Measurements from ENCODE around the gene SAMHD1.
A peak's percentile ranks its signal among the peaks of the same experiment; 100 is the strongest.

The SAMHD1 gene

DNA sequence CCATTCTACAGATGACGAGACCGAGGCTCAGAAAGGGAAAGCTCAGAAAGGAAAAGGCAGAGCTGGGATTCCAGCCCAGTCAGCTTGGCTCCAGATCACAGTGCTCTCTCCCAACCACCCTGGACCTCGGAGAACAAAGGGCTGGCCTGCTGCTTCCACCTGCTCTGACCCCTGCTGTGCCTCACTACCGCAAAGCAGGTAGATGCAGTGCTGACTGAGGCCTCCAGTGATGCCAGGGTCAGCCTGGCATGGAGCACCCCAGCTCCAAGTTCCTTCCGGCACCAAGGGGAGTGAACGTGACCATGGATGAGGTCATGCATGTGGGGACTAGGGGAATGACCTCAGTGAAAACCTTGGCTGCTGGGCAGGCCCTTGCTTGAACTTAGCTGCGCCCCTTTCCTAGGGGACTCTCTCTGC, 96.3 kb downstream of the SAMHD1 start:
- no peak for DNase-seq (ENCODE audit: low read depth, low spot score)
- Histone ChIP-seq H3K9ac (ENCODE audit: insufficient read length, low read depth) (peak overlapping the region; percentile 29), H3K4me3 (ENCODE audit: insufficient read length, low read depth) (no peak overlapping the region), H3K36me3 (ENCODE audit: insufficient read depth, insufficient read length, low read length) (peaks cover 46% of the 10 kb centered on the region), H3K9me3 (ENCODE audit: insufficient read depth, low read length) (peaks cover 12% of the 10 kb centered on the region), H3K27me3 (ENCODE audit: insufficient read depth, insufficient read length) (no peaks in the 10 kb centered on the region), H3K4me1 (ENCODE audit: insufficient read depth, insufficient read length) (peaks cover 29% of the 10 kb centered on the region)
- TF ChIP-seq SUZ12 (IDR thresholded peaks at IDR 0.05; ENCODE audit: extremely low read depth, insufficient read depth, insufficient read length) (no peak), YY1 (IDR thresholded peaks at IDR 0.05; ENCODE audit: insufficient read depth, insufficient read length) (no peak), ZNF274 (IDR thresholded peaks at IDR 0.05; ENCODE audit: low read depth, low read length) (no peak)

DNA sequence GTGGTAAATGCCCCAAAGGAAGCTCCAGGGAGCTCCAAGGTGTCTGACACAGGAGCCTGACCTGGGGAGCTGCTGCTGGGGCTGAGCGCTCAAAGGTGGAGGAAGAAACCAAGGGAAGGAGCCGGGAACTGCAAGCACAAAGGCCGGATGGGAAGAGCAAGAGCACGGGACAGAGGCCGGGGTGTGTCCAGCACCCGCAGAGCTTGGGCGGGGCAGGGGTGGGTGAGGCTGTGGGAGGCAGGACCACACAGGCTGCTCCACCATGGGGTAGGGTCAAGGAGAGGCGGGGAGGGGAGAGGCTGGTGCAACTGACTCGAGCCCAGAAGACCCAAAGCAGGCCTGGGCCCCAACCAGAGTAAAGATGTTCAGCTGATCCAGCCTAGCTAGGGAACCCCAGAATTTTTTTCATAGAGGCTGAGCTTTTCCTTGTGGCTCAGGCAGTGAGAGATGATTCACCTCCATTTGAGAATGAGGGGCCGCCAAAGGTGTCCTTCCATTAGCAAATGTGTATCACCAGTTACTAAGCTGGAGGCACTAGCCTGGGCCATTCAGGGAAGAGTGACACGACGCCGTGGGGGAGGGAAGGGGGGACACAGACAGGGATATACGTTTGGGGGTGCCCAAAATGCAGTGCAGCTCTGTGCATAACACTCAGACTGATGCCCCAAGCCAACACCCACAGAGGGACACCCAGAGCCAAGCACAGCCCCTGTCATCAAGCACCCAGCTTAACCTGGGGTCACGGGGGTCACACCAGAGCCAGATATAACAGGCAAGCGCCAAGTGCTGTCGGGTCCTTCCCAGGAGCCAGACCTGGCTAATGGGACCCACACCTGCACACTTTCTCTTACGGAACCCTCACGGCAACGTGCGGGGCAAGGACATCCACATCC, 96.9 kb downstream of the SAMHD1 start:
- Histone ChIP-seq H3K27me3 (ENCODE audit: insufficient read depth, insufficient read length) (no peaks in the 10 kb centered on the region), H3K36me3 (ENCODE audit: insufficient read depth, insufficient read length, low read length) (peaks cover 44% of the 10 kb centered on the region), H3K9ac (ENCODE audit: insufficient read length, low read depth) (peak overlapping the region; percentile 24), H3K4me3 (ENCODE audit: insufficient read length, low read depth) (no peak overlapping the region), H3K9me3 (ENCODE audit: insufficient read depth, low read length) (peaks cover 12% of the 10 kb centered on the region), H3K4me1 (ENCODE audit: insufficient read depth, insufficient read length) (peaks cover 28% of the 10 kb centered on the region)
- TF ChIP-seq SUZ12 (IDR thresholded peaks at IDR 0.05; ENCODE audit: extremely low read depth, insufficient read depth, insufficient read length) (no peak), YY1 (IDR thresholded peaks at IDR 0.05; ENCODE audit: insufficient read depth, insufficient read length) (no peak)
- DNase-seq (ENCODE audit: low read depth, low spot score): no peak

DNA sequence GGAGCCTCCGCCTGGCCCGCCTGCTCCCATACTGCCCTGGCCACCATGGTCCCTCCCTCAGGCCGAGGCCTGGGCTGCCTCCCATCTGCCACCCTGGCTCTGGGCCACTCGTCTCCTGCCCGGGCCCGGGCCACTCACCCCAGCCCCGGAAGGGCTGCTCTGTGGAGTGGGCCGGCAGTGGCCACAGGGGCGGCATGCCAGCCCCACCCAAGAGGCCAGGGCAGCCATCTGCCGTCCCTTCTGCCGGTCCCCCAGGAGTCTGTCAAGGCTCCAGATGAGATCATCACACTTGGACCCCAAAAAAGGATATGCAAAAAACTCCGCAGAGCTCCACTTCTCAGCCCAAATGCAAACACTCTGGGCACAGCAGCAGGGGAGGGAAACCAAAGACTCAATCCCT, 99.3 kb downstream of the SAMHD1 start:
- peak overlapping the region; percentile 13 for H3K9ac ChIP-seq (ENCODE audit: insufficient read length, low read depth)
- peaks cover 12% of the 10 kb centered on the region for H3K9me3 ChIP-seq (ENCODE audit: insufficient read depth, low read length)
- no peak overlapping the region for H3K4me3 ChIP-seq (ENCODE audit: insufficient read length, low read depth)
- H3K27me3 ChIP-seq (ENCODE audit: insufficient read depth, insufficient read length): no peaks in the 10 kb centered on the region
- DNase-seq (ENCODE audit: low read depth, low spot score): no peak
- peaks cover 28% of the 10 kb centered on the region for H3K36me3 ChIP-seq (ENCODE audit: insufficient read depth, insufficient read length, low read length)
- no peak for TF ChIP-seq ZNF274 (IDR thresholded peaks at IDR 0.05; ENCODE audit: low read depth, low read length)
- no peak for TF ChIP-seq SUZ12 (IDR thresholded peaks at IDR 0.05; ENCODE audit: extremely low read depth, insufficient read depth, insufficient read length)
- no peak for TF ChIP-seq YY1 (IDR thresholded peaks at IDR 0.05; ENCODE audit: insufficient read depth, insufficient read length)
- H3K4me1 ChIP-seq (ENCODE audit: insufficient read depth, insufficient read length): peaks cover 28% of the 10 kb centered on the region

DNA sequence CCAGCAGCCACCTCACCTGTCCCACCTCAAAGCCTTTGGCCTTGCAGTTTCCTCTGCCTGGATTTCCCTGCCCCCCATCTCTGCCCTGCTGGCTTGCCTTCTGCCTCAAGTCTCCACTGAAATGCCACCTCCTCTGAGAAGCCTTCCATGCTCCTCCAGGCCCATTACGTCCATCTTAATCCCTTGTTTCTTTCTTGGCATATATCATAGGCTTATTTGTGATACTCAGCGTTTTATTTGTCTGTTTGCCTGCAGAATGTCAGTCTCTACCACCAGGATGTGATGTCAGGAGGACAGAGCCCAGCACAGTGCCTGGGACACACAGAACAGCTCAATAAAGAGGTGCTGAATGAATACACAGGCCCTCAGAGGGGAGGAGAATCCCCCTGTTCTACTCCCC, 100.0 kb downstream of the SAMHD1 start:
- Histone ChIP-seq H3K4me1 (ENCODE audit: insufficient read depth, insufficient read length) (peaks cover 29% of the 10 kb centered on the region), H3K36me3 (ENCODE audit: insufficient read depth, insufficient read length, low read length) (peaks cover 23% of the 10 kb centered on the region), H3K9ac (ENCODE audit: insufficient read length, low read depth) (no peak overlapping the region), H3K27me3 (ENCODE audit: insufficient read depth, insufficient read length) (no peaks in the 10 kb centered on the region), H3K9me3 (ENCODE audit: insufficient read depth, low read length) (peaks cover 12% of the 10 kb centered on the region), H3K4me3 (ENCODE audit: insufficient read length, low read depth) (no peak overlapping the region)
- DNase-seq (ENCODE audit: low read depth, low spot score): no peak
- TF ChIP-seq ZNF274 (IDR thresholded peaks at IDR 0.05; ENCODE audit: low read depth, low read length) (no peak), YY1 (IDR thresholded peaks at IDR 0.05; ENCODE audit: insufficient read depth, insufficient read length) (no peak), SUZ12 (IDR thresholded peaks at IDR 0.05; ENCODE audit: extremely low read depth, insufficient read depth, insufficient read length) (no peak)

DNA sequence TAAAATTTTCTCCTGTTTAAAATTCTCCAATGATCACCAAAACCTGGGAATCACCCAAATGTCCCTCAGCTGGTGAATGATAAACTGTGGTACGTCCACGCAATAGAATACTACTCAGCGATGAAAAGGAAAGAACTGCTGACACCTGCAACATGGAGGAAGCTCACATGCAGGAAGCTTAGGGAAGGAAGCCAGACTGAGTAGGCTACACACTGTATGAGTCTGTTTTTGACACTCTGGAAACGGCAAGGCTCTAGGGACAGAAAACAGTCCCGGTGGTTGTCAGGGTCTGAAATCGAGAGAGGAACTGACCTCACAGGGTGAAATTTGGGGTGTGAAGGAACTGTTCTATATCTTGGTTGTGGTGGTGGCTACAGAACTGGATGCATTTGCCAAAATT, 100.7 kb downstream of the SAMHD1 start:
- Histone ChIP-seq H3K36me3 (ENCODE audit: insufficient read depth, insufficient read length, low read length) (peaks cover 23% of the 10 kb centered on the region), H3K27me3 (ENCODE audit: insufficient read depth, insufficient read length) (no peaks in the 10 kb centered on the region), H3K4me3 (ENCODE audit: insufficient read length, low read depth) (no peak overlapping the region), H3K9me3 (ENCODE audit: insufficient read depth, low read length) (peaks cover 12% of the 10 kb centered on the region), H3K4me1 (ENCODE audit: insufficient read depth, insufficient read length) (peaks cover 24% of the 10 kb centered on the region), H3K9ac (ENCODE audit: insufficient read length, low read depth) (no peak overlapping the region)
- TF ChIP-seq ZNF274 (IDR thresholded peaks at IDR 0.05; ENCODE audit: low read depth, low read length) (no peak), SUZ12 (IDR thresholded peaks at IDR 0.05; ENCODE audit: extremely low read depth, insufficient read depth, insufficient read length) (no peak), YY1 (IDR thresholded peaks at IDR 0.05; ENCODE audit: insufficient read depth, insufficient read length) (no peak)
- no peak for DNase-seq (ENCODE audit: low read depth, low spot score)

DNA sequence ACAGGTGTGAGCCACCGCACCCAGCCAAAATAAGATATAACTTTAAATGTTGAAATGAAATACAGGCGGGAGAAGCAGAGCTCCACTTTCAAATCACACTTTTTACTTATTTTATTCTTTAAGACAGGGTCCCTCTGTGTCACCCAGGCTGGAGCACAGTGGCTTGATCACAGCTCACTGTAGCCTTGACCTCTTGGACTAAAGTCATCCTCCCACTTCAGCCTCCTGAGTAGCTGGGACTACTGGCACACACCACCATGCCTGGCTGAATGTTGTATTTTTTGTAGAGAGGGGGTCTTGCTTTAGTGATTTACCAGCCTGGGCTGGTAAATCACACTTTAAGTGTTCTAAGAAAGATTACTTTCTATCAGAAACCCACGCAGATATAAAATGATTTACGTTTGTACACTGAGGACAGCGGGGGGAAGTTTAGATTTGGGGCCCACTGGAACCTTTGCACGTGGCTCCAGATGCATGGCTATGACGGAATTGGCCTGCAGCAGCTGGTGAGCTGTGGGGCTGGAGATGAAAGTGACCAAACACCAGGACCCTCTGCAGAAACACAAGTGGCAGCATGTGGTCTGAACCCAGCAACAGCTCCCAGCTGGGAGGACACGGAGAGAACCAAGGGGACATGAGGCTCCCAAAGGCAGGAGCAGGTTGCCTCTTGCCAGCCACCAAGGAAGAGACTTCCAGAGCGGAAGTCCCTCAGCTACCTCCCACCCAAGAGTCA, 102.0 kb downstream of the SAMHD1 start:
- H3K27me3 ChIP-seq (ENCODE audit: insufficient read depth, insufficient read length): no peaks in the 10 kb centered on the region
- TF ChIP-seq ZNF274 (IDR thresholded peaks at IDR 0.05; ENCODE audit: low read depth, low read length) (no peak), SUZ12 (IDR thresholded peaks at IDR 0.05; ENCODE audit: extremely low read depth, insufficient read depth, insufficient read length) (no peak), YY1 (IDR thresholded peaks at IDR 0.05; ENCODE audit: insufficient read depth, insufficient read length) (no peak)
- no peak overlapping the region for H3K9ac ChIP-seq (ENCODE audit: insufficient read length, low read depth)
- H3K9me3 ChIP-seq (ENCODE audit: insufficient read depth, low read length): peaks cover 12% of the 10 kb centered on the region
- no peak overlapping the region for H3K4me3 ChIP-seq (ENCODE audit: insufficient read length, low read depth)
- peaks cover 23% of the 10 kb centered on the region for H3K36me3 ChIP-seq (ENCODE audit: insufficient read depth, insufficient read length, low read length)
- H3K4me1 ChIP-seq (ENCODE audit: insufficient read depth, insufficient read length): peaks cover 18% of the 10 kb centered on the region
- no peak for DNase-seq (ENCODE audit: low read depth, low spot score)

DNA sequence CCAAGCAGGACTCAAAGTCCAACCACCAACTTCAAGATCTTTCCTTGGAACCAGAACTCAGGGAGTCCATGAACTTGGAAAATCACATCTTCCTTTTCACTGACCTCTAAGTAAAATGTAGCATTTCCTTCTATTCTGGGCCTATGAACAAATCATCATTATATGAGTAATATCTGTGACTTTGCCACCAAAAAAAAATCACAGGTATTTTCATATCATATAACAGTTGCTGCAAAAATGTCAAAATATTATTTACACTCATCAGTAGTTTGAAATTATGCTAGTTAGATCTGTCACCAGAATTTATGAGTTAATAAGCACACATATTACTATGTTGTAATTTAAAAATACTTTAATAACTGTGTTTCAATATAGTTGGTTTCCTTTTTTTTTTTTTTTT, 102.8 kb downstream of the SAMHD1 start:
- peaks cover 12% of the 10 kb centered on the region for H3K9me3 ChIP-seq (ENCODE audit: insufficient read depth, low read length)
- H3K4me3 ChIP-seq (ENCODE audit: insufficient read length, low read depth): no peak overlapping the region
- H3K36me3 ChIP-seq (ENCODE audit: insufficient read depth, insufficient read length, low read length): peaks cover 24% of the 10 kb centered on the region
- no peak for TF ChIP-seq ZNF274 (IDR thresholded peaks at IDR 0.05; ENCODE audit: low read depth, low read length)
- no peak for TF ChIP-seq YY1 (IDR thresholded peaks at IDR 0.05; ENCODE audit: insufficient read depth, insufficient read length)
- TF ChIP-seq SUZ12 (IDR thresholded peaks at IDR 0.05; ENCODE audit: extremely low read depth, insufficient read depth, insufficient read length): no peak
- DNase-seq (ENCODE audit: low read depth, low spot score): no peak
- H3K4me1 ChIP-seq (ENCODE audit: insufficient read depth, insufficient read length): peaks cover 11% of the 10 kb centered on the region
- no peaks in the 10 kb centered on the region for H3K27me3 ChIP-seq (ENCODE audit: insufficient read depth, insufficient read length)
- H3K9ac ChIP-seq (ENCODE audit: insufficient read length, low read depth): no peak overlapping the region
